Measurements from ENCODE around the gene EGFR.
"Not testable (repeated sequence)": the region's sequence is repeated elsewhere in the genome, so short reads cannot be mapped to it uniquely, and the experiment has no call there.

Gene EGFR

GRCh38 chr7:55028011-55028410 lies 9.2 kb downstream of the EGFR start:
- H3K9me3 ChIP-seq (replicated peaks in 1 of 11): no peaks in the 10 kb centered on the region
- H3K9ac ChIP-seq: no peak overlapping the region
- no peak overlapping the region for H3K4me2 ChIP-seq
- no peak overlapping the region for H3K4me3 ChIP-seq
- no peaks in the 10 kb centered on the region for H3K27me3 ChIP-seq
- no peaks in the 10 kb centered on the region for H3K36me3 ChIP-seq
- TF ChIP-seq Cebpa-rat (IDR thresholded peaks at IDR 0.05): no peak
- no peak overlapping the region for H3K27ac ChIP-seq
- H3K4me1 ChIP-seq: peaks cover 0 to 48% (median 0%) of the 10 kb centered on the region in 10 experiments; a peak in 6 of 20 replicates
- no peaks in the 10 kb centered on the region for H4K20me1 ChIP-seq

GRCh38 chr7:55030314-55030713 lies 11.5 kb downstream of the EGFR start:
- Histone ChIP-seq H4K20me1 (no peaks in the 10 kb centered on the region), H3K27me3 (no peaks in the 10 kb centered on the region), H3K36me3 (no peaks in the 10 kb centered on the region), H3K9ac (no peak overlapping the region), H3K27ac (peak overlapping the region in 1 of 11 experiments; percentile 32; a peak in 2 of 22 replicates), H3K4me3 (no peak overlapping the region), H3K4me2 (peak overlapping the region in 4 of 11 experiments; percentile 21 to 78 (median 52); a peak in 7 of 22 replicates), H3K4me1 (peaks cover 0 to 70% (median 0%) of the 10 kb centered on the region in 10 experiments; a peak in 6 of 20 replicates), H3K9me3 (replicated peaks in 1 of 11) (no peaks in the 10 kb centered on the region)
- no peak for TF ChIP-seq Cebpa-rat (IDR thresholded peaks at IDR 0.05)

GRCh38 chr7:55031075-55031474 lies 12.3 kb downstream of the EGFR start:
- H3K36me3 ChIP-seq: no peaks in the 10 kb centered on the region
- no peaks in the 10 kb centered on the region for H4K20me1 ChIP-seq
- TF ChIP-seq Cebpa-rat (IDR thresholded peaks at IDR 0.05): no peak
- no peaks in the 10 kb centered on the region for H3K9me3 ChIP-seq (replicated peaks in 1 of 11)
- H3K4me1 ChIP-seq: peaks cover 0 to 77% (median 0%) of the 10 kb centered on the region in 10 experiments; a peak in 6 of 20 replicates
- H3K4me2 ChIP-seq: peak overlapping the region in 3 of 11 experiments; percentile 43 to 78 (median 60); a peak in 6 of 22 replicates
- H3K27ac ChIP-seq: no peak overlapping the region
- no peaks in the 10 kb centered on the region for H3K27me3 ChIP-seq
- H3K9ac ChIP-seq: no peak overlapping the region
- no peak overlapping the region for H3K4me3 ChIP-seq

GRCh38 chr7:55032069-55032699 lies 13.4 kb downstream of the EGFR start:
- Histone ChIP-seq H3K4me3 (no peak overlapping the region), H3K4me1 (peaks cover 0 to 76% (median 0%) of the 10 kb centered on the region in 10 experiments; a peak in 6 of 20 replicates), H3K27ac (no peak overlapping the region)

GRCh38 chr7:55033236-55033846 lies 14.5 kb downstream of the EGFR start:
- peaks cover 0 to 71% (median 0%) of the 10 kb centered on the region in 10 experiments; a peak in 6 of 20 replicates for H3K4me1 ChIP-seq

More at GRCh38 chr7:55032069-55032699, 13.4 kb downstream of the EGFR start:
- 0 out of 22 replicates have a peak overlapping the region, but pooled peaks of 1 of the 11 experiments have one; percentile 60 for H3K4me2 ChIP-seq
- no peaks in the 10 kb centered on the region for H3K36me3 ChIP-seq
- H3K9me3 ChIP-seq (replicated peaks in 1 of 11): no peaks in the 10 kb centered on the region
- no peaks in the 10 kb centered on the region; a peak in 1 of 22 replicates for H3K27me3 ChIP-seq
- H4K20me1 ChIP-seq: no peaks in the 10 kb centered on the region
- TF ChIP-seq Cebpa-rat (IDR thresholded peaks at IDR 0.05): no peak
- no peak overlapping the region for H3K9ac ChIP-seq

GRCh38 chr7:55034776-55035175 lies 16.0 kb downstream of the EGFR start:
- Histone ChIP-seq H3K4me2 (peak overlapping the region in 3 of 11 experiments; percentile 52 to 68 (median 63); a peak in 4 of 22 replicates), H3K4me1 (peaks cover 0 to 60% (median 0%) of the 10 kb centered on the region in 10 experiments; a peak in 6 of 20 replicates), H3K4me3 (no peak overlapping the region), H3K9ac (no peak overlapping the region), H3K27me3 (peaks cover 0 to 5% (median 0%) of the 10 kb centered on the region in 11 experiments; a peak in 2 of 22 replicates), H3K27ac (peak overlapping the region in 2 of 11 experiments; percentile 46 to 61; a peak in 3 of 22 replicates), H4K20me1 (no peaks in the 10 kb centered on the region), H3K9me3 (replicated peaks in 1 of 11) (no peaks in the 10 kb centered on the region), H3K36me3 (no peaks in the 10 kb centered on the region)
- TF ChIP-seq Cebpa-rat (IDR thresholded peaks at IDR 0.05): no peak

More at GRCh38 chr7:55033236-55033846, 14.5 kb downstream of the EGFR start:
- Histone ChIP-seq H3K4me2 (peak overlapping the region in 3 of 11 experiments; percentile 32 to 68 (median 39); a peak in 5 of 22 replicates), H3K27ac (no peak overlapping the region), H3K9ac (no peak overlapping the region), H3K36me3 (no peaks in the 10 kb centered on the region), H3K27me3 (no peaks in the 10 kb centered on the region; a peak in 1 of 22 replicates), H3K4me3 (no peak overlapping the region), H3K9me3 (replicated peaks in 1 of 11) (no peaks in the 10 kb centered on the region), H4K20me1 (no peaks in the 10 kb centered on the region)
- TF ChIP-seq Cebpa-rat (IDR thresholded peaks at IDR 0.05): no peak

- not testable (repeated sequence) for H3K4me3 ChIP-seq; H4K20me1 ChIP-seq; H3K36me3 ChIP-seq; H3K9ac ChIP-seq; H3K9me3 ChIP-seq (replicated peaks in 1 of 11); H3K27me3 ChIP-seq
- H3K27ac ChIP-seq: peak overlapping the region in 2 of 11 experiments; percentile 46 to 61; a peak in 3 of 22 replicates
- H3K4me1 ChIP-seq: peaks cover 0 to 53% (median 0%) of the 10 kb centered on the region in 10 experiments; a peak in 6 of 20 replicates
- H3K4me2 ChIP-seq: peak overlapping the region in 4 of 11 experiments; percentile 19 to 68 (median 58); a peak in 7 of 22 replicates
These were observed 16.6 kb downstream of the EGFR start for GRCh38 chr7:55035410-55035809.

GRCh38 chr7:55036950-55037736 lies 18.3 kb downstream of the EGFR start:
- H4K20me1 ChIP-seq: no peaks in the 10 kb centered on the region
- H3K27ac ChIP-seq: no peak overlapping the region

More at GRCh38 chr7:55036950-55037736, 18.3 kb downstream of the EGFR start:
- H3K27me3 ChIP-seq: peaks cover 0 to 8% (median 0%) of the 10 kb centered on the region in 11 experiments; a peak in 2 of 22 replicates
- H3K4me1 ChIP-seq: peaks cover 0 to 40% (median 0%) of the 10 kb centered on the region in 10 experiments; a peak in 6 of 20 replicates
- H3K9me3 ChIP-seq (replicated peaks in 1 of 11): no peaks in the 10 kb centered on the region
- no peak overlapping the region for H3K9ac ChIP-seq
- no peaks in the 10 kb centered on the region for H3K36me3 ChIP-seq
- no peak overlapping the region for H3K4me3 ChIP-seq
- no peak for TF ChIP-seq Cebpa-rat (IDR thresholded peaks at IDR 0.05)
- peak overlapping the region in 1 of 11 experiments; percentile 19; a peak in 1 of 22 replicates for H3K4me2 ChIP-seq

All from BLaER1 treated with 17β-estradiol and CSF1 and Interleukin-3, amounts not matched to agents 10 nM and 100 nM (cell line).